ENCODE results near the gene KAT14. TPM values are rescaled to one million over a fixed set of nuclear protein-coding genes. Genes with fewer than 3 reads are reported as not detected.
"Not testable (repeated sequence)": the region's sequence is repeated elsewhere in the genome, so short reads cannot be mapped to it uniquely, and the experiment has no call there.

The KAT14 gene
- total RNA-seq, 1 donor from 2014 or later = 8.4 TPM

DNA sequence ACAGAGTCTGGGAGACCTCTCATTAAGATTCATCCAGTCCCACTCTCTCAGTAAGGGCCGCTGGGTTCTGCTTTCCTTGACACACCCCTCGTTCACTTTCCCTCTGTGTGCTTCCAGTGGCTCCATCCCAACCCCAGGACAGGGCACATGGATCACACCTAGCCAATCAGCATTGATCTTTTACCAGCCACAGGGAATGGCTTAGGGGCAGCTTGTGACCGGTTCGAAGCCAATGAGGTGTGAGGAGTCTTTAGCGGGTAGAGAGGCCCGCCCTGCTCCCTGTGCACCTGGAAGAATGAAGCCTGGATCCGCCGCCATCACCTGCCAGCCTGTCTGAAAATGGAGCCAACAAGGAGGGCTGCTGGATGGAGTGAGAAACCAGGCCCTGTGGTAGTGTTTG is 44.8 kb upstream of the KAT14 start:
- H3K36me3 ChIP-seq (ENCODE audit: insufficient read depth, low read length) = no peaks in the 10 kb centered on the region
- H3K27ac ChIP-seq (ENCODE audit: low read depth, low read length) = no peak overlapping the region
- peaks cover 16% of the 10 kb centered on the region for H3K27me3 Mint-ChIP-seq (ENCODE audit: low read depth, unreplicated experiment)
- no peak overlapping the region for H3K4me3 ChIP-seq (ENCODE audit: insufficient read depth, low read depth, low read length)
- H3K9me3 Mint-ChIP-seq (ENCODE audit: unreplicated experiment) = no peaks in the 10 kb centered on the region
- H2AFZ ChIP-seq (ENCODE audit: low read depth, low read length) = no peak overlapping the region
- no peaks in the 10 kb centered on the region for H3K27me3 ChIP-seq (ENCODE audit: insufficient read depth, low read length)
- H3K4me2 ChIP-seq (ENCODE audit: low read length) = no peak overlapping the region
- H3K9me3 ChIP-seq (ENCODE audit: insufficient read depth, low read depth, low read length) = no peaks in the 10 kb centered on the region
- no peaks in the 10 kb centered on the region for H3K4me1 ChIP-seq (ENCODE audit: insufficient read depth, low read length)
- H3K79me2 ChIP-seq (ENCODE audit: insufficient read depth, low read length) = no peaks in the 10 kb centered on the region
- no peak overlapping the region for H3K27ac Mint-ChIP-seq (ENCODE audit: unreplicated experiment)
- no peaks in the 10 kb centered on the region for H3K36me3 Mint-ChIP-seq (ENCODE audit: low read depth, unreplicated experiment)
- no peaks in the 10 kb centered on the region for H4K20me1 ChIP-seq (ENCODE audit: insufficient read depth, low read length)
- H3K4me3 Mint-ChIP-seq (ENCODE audit: unreplicated experiment) = no peak overlapping the region
- TF ChIP-seq, protein P1, sequence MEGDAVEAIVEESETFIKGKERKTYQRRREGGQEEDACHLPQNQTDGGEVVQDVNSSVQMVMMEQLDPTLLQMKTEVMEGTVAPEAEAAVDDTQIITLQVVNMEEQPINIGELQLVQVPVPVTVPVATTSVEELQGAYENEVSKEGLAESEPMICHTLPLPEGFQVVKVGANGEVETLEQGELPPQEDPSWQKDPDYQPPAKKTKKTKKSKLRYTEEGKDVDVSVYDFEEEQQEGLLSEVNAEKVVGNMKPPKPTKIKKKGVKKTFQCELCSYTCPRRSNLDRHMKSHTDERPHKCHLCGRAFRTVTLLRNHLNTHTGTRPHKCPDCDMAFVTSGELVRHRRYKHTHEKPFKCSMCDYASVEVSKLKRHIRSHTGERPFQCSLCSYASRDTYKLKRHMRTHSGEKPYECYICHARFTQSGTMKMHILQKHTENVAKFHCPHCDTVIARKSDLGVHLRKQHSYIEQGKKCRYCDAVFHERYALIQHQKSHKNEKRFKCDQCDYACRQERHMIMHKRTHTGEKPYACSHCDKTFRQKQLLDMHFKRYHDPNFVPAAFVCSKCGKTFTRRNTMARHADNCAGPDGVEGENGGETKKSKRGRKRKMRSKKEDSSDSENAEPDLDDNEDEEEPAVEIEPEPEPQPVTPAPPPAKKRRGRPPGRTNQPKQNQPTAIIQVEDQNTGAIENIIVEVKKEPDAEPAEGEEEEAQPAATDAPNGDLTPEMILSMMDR (IDR thresholded peaks at IDR 0.05; ENCODE audit: insufficient read depth, low read depth, low read length) = no peak
- no peak for TF ChIP-seq EZH2 (IDR thresholded peaks at IDR 0.05; ENCODE audit: insufficient read depth, low read length)
- H3K9ac ChIP-seq (ENCODE audit: low read length) = no peak overlapping the region
- no peak for DNase-seq (ENCODE audit: low read depth)
- no peak for FAIRE-seq
- peaks cover 5% of the 10 kb centered on the region for H3K4me1 Mint-ChIP-seq (ENCODE audit: low read depth, unreplicated experiment)

- DNase-seq (ENCODE audit: low read depth) = no peak
- H3K4me1 ChIP-seq (ENCODE audit: insufficient read depth, low read length) = no peaks in the 10 kb centered on the region
- peaks cover 5% of the 10 kb centered on the region for H3K4me1 Mint-ChIP-seq (ENCODE audit: low read depth, unreplicated experiment)
- no peaks in the 10 kb centered on the region for H4K20me1 ChIP-seq (ENCODE audit: insufficient read depth, low read length)
- H3K9me3 ChIP-seq (ENCODE audit: insufficient read depth, low read depth, low read length) = no peaks in the 10 kb centered on the region
- H3K9me3 Mint-ChIP-seq (ENCODE audit: unreplicated experiment) = no peaks in the 10 kb centered on the region
- H3K27me3 Mint-ChIP-seq (ENCODE audit: low read depth, unreplicated experiment) = peaks cover 16% of the 10 kb centered on the region
- H3K4me2 ChIP-seq (ENCODE audit: low read length) = no peak overlapping the region
- no peak overlapping the region for H3K27ac Mint-ChIP-seq (ENCODE audit: unreplicated experiment)
- no peak for FAIRE-seq
- no peak overlapping the region for H3K27ac ChIP-seq (ENCODE audit: low read depth, low read length)
- no peak overlapping the region for H3K4me3 Mint-ChIP-seq (ENCODE audit: unreplicated experiment)
- no peak overlapping the region for H3K9ac ChIP-seq (ENCODE audit: low read length)
- no peaks in the 10 kb centered on the region for H3K27me3 ChIP-seq (ENCODE audit: insufficient read depth, low read length)
- no peak for TF ChIP-seq EZH2 (IDR thresholded peaks at IDR 0.05; ENCODE audit: insufficient read depth, low read length)
- TF ChIP-seq, protein P1 (IDR thresholded peaks at IDR 0.05; ENCODE audit: insufficient read depth, low read depth, low read length) = no peak
- no peak overlapping the region for H3K4me3 ChIP-seq (ENCODE audit: insufficient read depth, low read depth, low read length)
- H3K36me3 Mint-ChIP-seq (ENCODE audit: low read depth, unreplicated experiment) = no peaks in the 10 kb centered on the region
- H3K79me2 ChIP-seq (ENCODE audit: insufficient read depth, low read length) = no peaks in the 10 kb centered on the region
- no peak overlapping the region for H2AFZ ChIP-seq (ENCODE audit: low read depth, low read length)
- no peaks in the 10 kb centered on the region for H3K36me3 ChIP-seq (ENCODE audit: insufficient read depth, low read length)
Observed at GRCh38 chr20:18093388-18093787, 44.3 kb upstream of the KAT14 start.

GRCh38 chr20:18094191-18094590 is 43.5 kb upstream of the KAT14 start:
- no peaks in the 10 kb centered on the region for H3K27me3 ChIP-seq (ENCODE audit: insufficient read depth, low read length)
- no peaks in the 10 kb centered on the region for H3K36me3 ChIP-seq (ENCODE audit: insufficient read depth, low read length)
- DNase-seq (ENCODE audit: low read depth) = no peak
- no peak overlapping the region for H3K4me2 ChIP-seq (ENCODE audit: low read length)
- FAIRE-seq = no peak
- peaks cover 5% of the 10 kb centered on the region for H3K4me1 Mint-ChIP-seq (ENCODE audit: low read depth, unreplicated experiment)
- no peak overlapping the region for H3K27ac ChIP-seq (ENCODE audit: low read depth, low read length)
- peaks cover 16% of the 10 kb centered on the region for H3K27me3 Mint-ChIP-seq (ENCODE audit: low read depth, unreplicated experiment)
- no peaks in the 10 kb centered on the region for H3K9me3 ChIP-seq (ENCODE audit: insufficient read depth, low read depth, low read length)
- no peaks in the 10 kb centered on the region for H4K20me1 ChIP-seq (ENCODE audit: insufficient read depth, low read length)
- H3K79me2 ChIP-seq (ENCODE audit: insufficient read depth, low read length) = no peaks in the 10 kb centered on the region
- no peaks in the 10 kb centered on the region for H3K9me3 Mint-ChIP-seq (ENCODE audit: unreplicated experiment)
- H2AFZ ChIP-seq (ENCODE audit: low read depth, low read length) = no peak overlapping the region
- H3K4me3 ChIP-seq (ENCODE audit: insufficient read depth, low read depth, low read length) = no peak overlapping the region
- H3K4me3 Mint-ChIP-seq (ENCODE audit: unreplicated experiment) = no peak overlapping the region
- no peak overlapping the region for H3K27ac Mint-ChIP-seq (ENCODE audit: unreplicated experiment)
- H3K36me3 Mint-ChIP-seq (ENCODE audit: low read depth, unreplicated experiment) = no peaks in the 10 kb centered on the region
- no peak for TF ChIP-seq EZH2 (IDR thresholded peaks at IDR 0.05; ENCODE audit: insufficient read depth, low read length)
- TF ChIP-seq, protein P1 (IDR thresholded peaks at IDR 0.05; ENCODE audit: insufficient read depth, low read depth, low read length) = no peak
- H3K9ac ChIP-seq (ENCODE audit: low read length) = no peak overlapping the region
- no peaks in the 10 kb centered on the region for H3K4me1 ChIP-seq (ENCODE audit: insufficient read depth, low read length)

GRCh38 chr20:18100569-18100968 is 37.1 kb upstream of the KAT14 start:
- H3K27me3 ChIP-seq (ENCODE audit: insufficient read depth, low read length); H3K36me3 ChIP-seq (ENCODE audit: insufficient read depth, low read length); H3K27ac Mint-ChIP-seq (ENCODE audit: unreplicated experiment); H3K79me2 ChIP-seq (ENCODE audit: insufficient read depth, low read length); H3K4me3 Mint-ChIP-seq (ENCODE audit: unreplicated experiment); FAIRE-seq; H3K4me1 ChIP-seq (ENCODE audit: insufficient read depth, low read length); H3K9me3 Mint-ChIP-seq (ENCODE audit: unreplicated experiment); H3K36me3 Mint-ChIP-seq (ENCODE audit: low read depth, unreplicated experiment); DNase-seq (ENCODE audit: low read depth); H3K4me2 ChIP-seq (ENCODE audit: low read length); H4K20me1 ChIP-seq (ENCODE audit: insufficient read depth, low read length); H3K9me3 ChIP-seq (ENCODE audit: insufficient read depth, low read depth, low read length); H3K27ac ChIP-seq (ENCODE audit: low read depth, low read length); H3K9ac ChIP-seq (ENCODE audit: low read length); H2AFZ ChIP-seq (ENCODE audit: low read depth, low read length); H3K4me3 ChIP-seq (ENCODE audit: insufficient read depth, low read depth, low read length); H3K4me1 Mint-ChIP-seq (ENCODE audit: low read depth, unreplicated experiment): not testable (repeated sequence)
- H3K27me3 Mint-ChIP-seq (ENCODE audit: low read depth, unreplicated experiment) = peaks cover 12% of the 10 kb centered on the region

Measured in astrocyte (in vitro differentiated cells and primary cell).